Measurements from ENCODE around the gene DDX28. TPM values are rescaled to one million over a fixed set of nuclear protein-coding genes. Genes with fewer than 3 reads are reported as not detected.

The DDX28 gene, protein sequence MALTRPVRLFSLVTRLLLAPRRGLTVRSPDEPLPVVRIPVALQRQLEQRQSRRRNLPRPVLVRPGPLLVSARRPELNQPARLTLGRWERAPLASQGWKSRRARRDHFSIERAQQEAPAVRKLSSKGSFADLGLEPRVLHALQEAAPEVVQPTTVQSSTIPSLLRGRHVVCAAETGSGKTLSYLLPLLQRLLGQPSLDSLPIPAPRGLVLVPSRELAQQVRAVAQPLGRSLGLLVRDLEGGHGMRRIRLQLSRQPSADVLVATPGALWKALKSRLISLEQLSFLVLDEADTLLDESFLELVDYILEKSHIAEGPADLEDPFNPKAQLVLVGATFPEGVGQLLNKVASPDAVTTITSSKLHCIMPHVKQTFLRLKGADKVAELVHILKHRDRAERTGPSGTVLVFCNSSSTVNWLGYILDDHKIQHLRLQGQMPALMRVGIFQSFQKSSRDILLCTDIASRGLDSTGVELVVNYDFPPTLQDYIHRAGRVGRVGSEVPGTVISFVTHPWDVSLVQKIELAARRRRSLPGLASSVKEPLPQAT
- 1 to 10 TPM; 6.1 to 7.2 (median 6.8) TPM for total RNA-seq
- long read RNA-seq, donor 1, transcript DDX28-201 (1 exons, 2,169 nt): major isoform, 9 of 9 reads
- long read RNA-seq, donor 1, partial matches to known transcripts: 0 of 9 reads
- long read RNA-seq, donor 1, other reads (novel, unspliced or antisense): 0 of 9 reads
- long read RNA-seq, donor 2, transcript DDX28-201 (1 exons, 2,169 nt): major isoform, 17 of 17 reads
- long read RNA-seq, donor 2, partial matches to known transcripts: 0 of 17 reads
- long read RNA-seq, donor 2, other reads (novel, unspliced or antisense): 0 of 17 reads

DNA sequence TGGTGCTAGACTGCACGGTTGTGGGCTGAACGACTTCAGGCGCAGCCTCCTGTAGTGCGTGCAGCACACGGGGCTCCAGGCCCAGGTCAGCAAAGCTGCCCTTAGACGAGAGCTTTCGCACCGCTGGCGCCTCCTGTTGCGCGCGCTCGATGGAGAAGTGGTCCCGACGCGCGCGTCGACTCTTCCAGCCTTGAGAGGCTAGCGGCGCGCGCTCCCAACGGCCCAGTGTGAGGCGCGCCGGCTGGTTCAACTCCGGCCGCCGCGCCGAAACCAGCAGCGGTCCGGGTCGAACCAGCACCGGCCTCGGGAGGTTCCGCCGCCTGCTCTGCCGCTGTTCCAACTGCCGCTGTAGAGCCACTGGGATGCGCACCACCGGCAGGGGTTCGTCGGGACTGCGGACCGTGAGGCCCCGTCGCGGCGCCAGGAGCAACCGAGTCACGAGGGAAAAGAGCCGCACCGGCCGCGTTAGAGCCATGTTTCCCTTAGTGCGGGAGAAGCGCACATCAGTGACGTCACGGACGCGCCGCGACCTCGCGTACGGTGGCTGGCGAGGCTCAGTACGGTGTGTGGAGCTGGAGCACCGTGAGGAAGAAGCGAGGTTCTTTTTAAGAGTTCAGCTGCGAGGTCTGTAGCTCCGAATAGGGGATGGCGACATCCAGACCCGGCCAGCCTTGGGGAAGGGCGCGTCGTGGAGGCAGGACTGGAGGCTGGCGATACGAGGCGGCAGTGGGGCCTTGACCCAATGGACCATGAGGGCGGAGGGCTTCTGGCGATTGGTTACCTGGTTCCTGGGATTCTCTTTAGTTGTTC, at the start of gene DDX28, which contains the start of gene DUS2:
Gene DDX28 (minus strand): TSS at position 505 of the 810 bp plus-strand sequence. CDS start 30 bp downstream, at position 475.
Gene DUS2 (plus strand): TSS at position 557 of the 810 bp plus-strand sequence. CDS start 14,740 bp downstream, outside the sequence.
- H3K9me3 ChIP-seq: no peaks in the 10 kb centered on the region
- DNase-seq (peak; percentile 95 to 98 (median 96)), ATAC-seq (peak; percentile 100)
- intact Hi-C loops (cut with DNase I, micrococcal nuclease): no loop called here
- no peaks in the 10 kb centered on the region for H3K36me3 ChIP-seq (ENCODE audit: low read depth)
- H3K4me1 ChIP-seq (ENCODE audit: low read depth): peaks cover 23% of the 10 kb centered on the region
- no peak for TF ChIP-seq CTCF (IDR thresholded peaks at IDR 0.05)
- H3K4me3 ChIP-seq: peak within 1 kb of the TSS; percentile 98

DNA sequence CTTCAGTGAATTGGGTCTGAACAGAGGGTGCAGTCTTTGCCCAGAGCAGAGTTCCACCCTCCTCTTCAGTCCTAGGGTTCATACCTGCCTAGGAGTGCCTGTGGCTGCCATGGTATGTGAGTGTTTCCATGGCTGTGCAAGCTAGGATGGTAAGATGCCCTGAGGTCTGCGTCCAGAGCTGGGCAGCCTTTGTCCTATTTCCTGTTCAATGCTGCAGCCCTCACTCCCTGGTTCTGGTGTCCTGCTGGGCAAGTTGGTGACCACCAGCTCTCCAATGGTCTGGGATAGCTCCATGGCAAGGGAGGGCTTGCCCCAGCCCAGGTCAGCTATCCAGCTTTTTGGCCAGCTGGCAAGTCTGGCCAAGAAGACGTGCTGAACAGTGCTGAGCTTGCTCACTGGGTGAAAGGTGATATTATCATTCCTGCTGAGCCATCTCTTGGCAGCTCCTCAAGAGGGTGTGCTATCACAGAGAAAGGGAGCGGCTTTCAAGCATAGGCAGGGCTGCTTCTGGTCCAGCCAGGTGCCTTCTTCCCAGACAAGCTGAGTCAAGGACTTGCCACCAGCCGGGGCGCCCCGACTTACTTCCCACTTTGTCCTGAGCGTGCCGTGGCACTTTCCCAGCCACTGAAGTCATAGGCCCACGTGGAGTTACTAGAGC, 49.1 kb upstream of the DDX28 start:
- TF ChIP-seq CTCF (IDR thresholded peaks at IDR 0.05): no peak
- Histone ChIP-seq H3K36me3 (ENCODE audit: low read depth) (no peaks in the 10 kb centered on the region), H3K4me3 (no peak overlapping the region), H3K9me3 (no peaks in the 10 kb centered on the region), H3K4me1 (ENCODE audit: low read depth) (peaks cover 20% of the 10 kb centered on the region)
- intact Hi-C loops (cut with DNase I, micrococcal nuclease): no loop called here
- peak in 2 of 3 donors; percentile 61 to 71 for DNase-seq
- peak; percentile 57 for ATAC-seq

DNA sequence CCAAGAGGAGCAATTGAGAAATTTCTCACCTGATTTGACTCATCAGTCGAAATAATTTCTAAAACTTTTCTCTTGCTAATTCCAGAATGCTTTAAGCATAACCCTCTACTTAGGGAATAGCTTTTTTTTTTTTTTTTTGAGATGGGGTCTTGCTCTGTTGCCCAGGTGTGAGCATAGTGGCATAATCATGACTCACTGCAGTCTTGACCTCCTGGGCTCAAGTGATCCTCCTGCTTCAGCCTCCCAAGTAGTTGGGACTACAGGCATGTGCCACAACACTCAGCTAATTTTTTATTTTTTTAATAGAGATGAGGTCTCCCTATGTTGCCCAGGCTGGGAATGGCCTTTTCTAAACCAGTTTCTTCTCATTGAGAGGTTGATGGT, 48.5 kb upstream of the DDX28 start:
- DNase-seq (no peak), ATAC-seq (no peak)
- Histone ChIP-seq H3K9me3 (no peaks in the 10 kb centered on the region), H3K36me3 (ENCODE audit: low read depth) (no peaks in the 10 kb centered on the region), H3K4me3 (no peak overlapping the region), H3K4me1 (ENCODE audit: low read depth) (peaks cover 20% of the 10 kb centered on the region)
- TF ChIP-seq CTCF (IDR thresholded peaks at IDR 0.05): no peak
- intact Hi-C loops (cut with DNase I, micrococcal nuclease): no loop called here

DNA sequence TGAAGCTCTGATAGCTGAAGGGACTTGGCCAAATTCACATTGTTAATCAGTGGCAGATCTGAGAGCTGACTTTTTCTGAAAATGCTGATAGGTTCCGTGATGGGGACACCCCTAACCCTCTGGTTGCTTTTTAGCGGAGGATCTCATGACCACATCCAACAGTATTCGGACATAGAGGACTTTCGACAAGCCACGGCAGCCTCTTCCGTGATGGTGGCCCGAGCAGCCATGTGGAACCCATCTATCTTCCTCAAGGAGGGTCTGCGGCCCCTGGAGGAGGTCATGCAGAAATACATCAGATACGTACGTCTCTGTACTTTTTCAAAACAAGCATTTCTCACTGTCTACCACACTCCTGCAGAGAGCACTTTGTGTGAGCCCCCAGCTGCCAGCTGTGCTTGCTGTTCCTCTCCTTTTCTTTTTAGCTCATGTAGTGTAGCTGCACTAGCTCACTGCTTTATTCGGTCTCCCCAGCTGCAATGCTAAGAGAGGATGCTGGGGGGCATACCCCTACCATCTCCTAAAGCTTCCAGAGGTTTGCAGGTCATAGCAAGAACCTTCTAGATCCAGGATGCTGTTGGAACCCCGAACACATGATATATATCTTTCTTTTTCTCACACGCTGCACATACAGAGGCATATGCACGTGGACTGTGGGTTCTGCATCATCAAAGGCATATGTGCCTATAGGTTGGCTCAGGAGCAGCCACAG, 47.9 kb upstream of the DDX28 start:
- H3K4me1 ChIP-seq (ENCODE audit: low read depth): peaks cover 20% of the 10 kb centered on the region
- DNase-seq (no peak), ATAC-seq (no peak)
- no peak for TF ChIP-seq CTCF (IDR thresholded peaks at IDR 0.05)
- no peaks in the 10 kb centered on the region for H3K9me3 ChIP-seq
- intact Hi-C loops (cut with DNase I, micrococcal nuclease): no loop called here
- H3K4me3 ChIP-seq: no peak overlapping the region
- H3K36me3 ChIP-seq (ENCODE audit: low read depth): no peaks in the 10 kb centered on the region

Measured in mucosa of descending colon (tissue), 3 donors.